NCI-H2081 treated with DMSO at 0.1 percent for 48 hours (cell line): Measurements from ENCODE around the gene ARID3A.
A peak's percentile ranks its signal among the peaks of the same experiment; 100 is the strongest.

Source experiments
- DNase-seq: peaks from one replicate; lab custom pipeline; 2025; lab: John Stamatoyannopoulos, UW

Gene ARID3A

DNA sequence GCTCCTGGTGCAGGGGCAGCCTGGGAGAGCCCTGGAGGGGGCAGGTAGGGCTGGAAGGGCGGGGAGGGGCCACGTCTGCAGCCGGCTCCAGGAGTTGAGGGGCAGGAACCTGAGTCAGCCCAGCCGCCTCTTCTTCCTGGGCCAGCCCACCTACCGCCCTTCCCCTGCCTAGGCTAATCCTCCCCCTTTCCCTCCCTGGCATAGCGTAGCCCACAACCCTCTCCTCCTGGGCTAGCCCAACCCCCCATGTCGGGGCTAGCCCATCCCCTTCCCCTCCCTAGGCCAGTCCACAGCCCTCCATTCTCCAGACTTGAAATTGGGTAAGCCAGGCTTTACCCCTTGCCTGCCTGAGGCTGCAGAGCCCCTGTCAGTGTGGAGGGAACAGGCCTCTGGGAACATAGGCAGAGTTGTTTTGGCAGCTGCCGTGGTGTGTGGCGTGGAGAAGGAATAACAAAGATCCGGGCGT, 37.7 kb downstream of the ARID3A start:
- no peak for DNase-seq

DNA sequence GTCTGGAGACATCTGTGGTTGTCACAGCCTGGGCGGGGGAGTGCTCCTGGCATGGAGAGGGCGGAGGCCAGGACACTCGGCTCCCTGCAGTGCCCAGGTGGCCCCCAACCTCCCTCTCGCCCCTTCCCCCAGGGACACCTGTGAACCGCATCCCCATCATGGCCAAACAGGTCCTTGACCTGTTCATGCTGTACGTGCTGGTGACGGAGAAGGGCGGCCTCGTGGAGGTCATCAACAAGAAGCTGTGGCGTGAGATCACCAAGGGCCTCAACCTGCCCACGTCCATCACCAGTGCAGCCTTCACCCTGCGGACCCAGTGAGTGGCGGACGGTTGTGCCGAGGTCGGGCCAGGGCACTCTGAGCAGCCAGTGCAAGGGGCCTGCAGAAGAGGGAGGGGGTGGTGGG, 38.3 kb downstream of the ARID3A start:
- no peak for DNase-seq

- DNase-seq: no peak
Measured at GRCh38 chr19:964761-965694, 39.2 kb downstream of the ARID3A start.

DNA sequence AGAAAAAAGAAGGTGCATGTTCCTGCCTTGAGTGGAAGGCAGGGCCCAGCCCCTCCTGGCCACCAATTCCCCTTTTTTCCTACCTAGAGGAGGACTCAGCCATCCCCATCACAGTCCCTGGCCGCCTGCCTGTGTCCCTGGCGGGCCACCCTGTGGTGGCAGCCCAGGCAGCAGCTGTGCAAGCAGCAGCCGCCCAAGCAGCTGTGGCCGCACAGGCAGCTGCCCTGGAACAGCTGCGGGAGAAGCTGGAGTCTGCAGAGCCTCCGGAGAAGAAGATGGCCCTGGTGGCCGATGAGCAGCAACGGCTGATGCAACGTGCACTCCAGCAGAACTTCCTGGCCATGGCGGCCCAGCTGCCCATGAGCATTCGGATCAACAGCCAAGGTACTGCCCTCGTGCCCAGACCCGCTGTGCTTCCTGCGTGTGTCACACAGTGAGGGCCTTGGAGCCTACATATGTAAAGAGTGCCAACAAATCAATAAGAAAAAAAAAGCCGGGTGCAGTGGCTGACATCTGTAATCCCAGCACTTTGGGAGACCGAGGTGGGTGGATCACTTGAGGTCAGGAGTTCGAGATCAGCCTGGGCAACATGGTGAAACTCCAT, 40.8 kb downstream of the ARID3A start:
- DNase-seq: no peak

DNA sequence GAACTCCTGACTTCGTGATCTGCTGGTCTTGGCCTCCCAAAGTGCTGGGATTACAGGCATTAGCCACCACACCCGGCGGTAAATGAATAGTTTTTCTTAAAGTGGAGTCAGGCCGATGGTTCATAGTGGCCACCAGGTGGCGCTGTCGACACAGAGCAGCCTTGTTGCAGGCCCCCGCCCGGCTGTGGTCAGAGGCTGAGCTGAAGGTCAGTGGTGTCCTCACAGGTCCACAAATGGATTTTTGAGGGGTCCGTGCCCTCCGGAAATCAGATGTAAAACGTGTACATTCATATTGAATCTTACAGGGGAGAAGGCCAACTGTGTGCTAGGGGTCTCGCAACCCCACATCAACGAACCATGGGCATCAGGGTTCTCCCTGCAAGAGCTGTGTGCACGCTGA, 44.9 kb downstream of the ARID3A start:
- DNase-seq: no peak

DNA sequence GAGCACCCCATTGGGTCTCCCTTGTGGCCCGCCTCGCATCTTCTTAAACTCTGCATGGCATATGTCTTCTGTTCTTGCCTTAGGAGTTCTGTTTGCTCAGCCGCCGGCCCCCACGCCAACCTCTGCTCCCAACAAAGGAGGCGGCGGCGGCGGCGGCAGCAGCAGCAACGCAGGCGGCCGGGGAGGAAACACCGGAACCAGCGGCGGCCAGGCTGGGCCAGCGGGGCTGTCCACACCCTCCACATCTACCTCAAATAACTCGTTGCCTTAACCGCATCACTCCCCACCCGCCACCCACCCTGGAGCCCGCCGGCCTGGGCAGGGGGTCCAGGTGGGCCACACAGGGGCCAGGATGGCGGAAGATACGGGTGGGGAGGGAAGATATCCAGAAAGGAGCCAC, 46.0 kb downstream of the ARID3A start:
- no peak for DNase-seq

DNA sequence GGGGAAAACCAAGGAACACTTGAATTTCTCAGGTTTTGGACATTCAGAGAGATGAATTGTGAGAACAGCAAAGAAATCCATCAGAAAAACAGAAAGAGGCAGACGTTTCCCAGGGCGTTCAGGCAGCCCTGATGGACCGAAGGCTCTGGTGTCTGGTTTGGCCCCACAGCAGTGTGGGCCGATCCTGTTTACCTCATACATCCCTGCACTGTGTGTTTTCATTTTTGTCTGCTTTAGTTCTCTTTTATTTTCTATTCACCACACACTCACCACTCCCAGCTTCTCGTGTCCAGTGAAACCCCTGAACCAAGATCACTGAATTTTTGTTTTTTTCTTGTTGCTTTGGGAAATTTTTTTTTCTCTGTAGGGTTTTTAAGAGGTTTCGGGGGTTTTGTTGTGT, 46.4 kb downstream of the ARID3A start:
- no peak for DNase-seq

- DNase-seq: no peak
Measured at GRCh38 chr19:973726-974563, 48.1 kb downstream of the ARID3A start.

GRCh38 chr19:974564-975257, 48.9 kb downstream of the ARID3A start:
- DNase-seq: no peak

DNA sequence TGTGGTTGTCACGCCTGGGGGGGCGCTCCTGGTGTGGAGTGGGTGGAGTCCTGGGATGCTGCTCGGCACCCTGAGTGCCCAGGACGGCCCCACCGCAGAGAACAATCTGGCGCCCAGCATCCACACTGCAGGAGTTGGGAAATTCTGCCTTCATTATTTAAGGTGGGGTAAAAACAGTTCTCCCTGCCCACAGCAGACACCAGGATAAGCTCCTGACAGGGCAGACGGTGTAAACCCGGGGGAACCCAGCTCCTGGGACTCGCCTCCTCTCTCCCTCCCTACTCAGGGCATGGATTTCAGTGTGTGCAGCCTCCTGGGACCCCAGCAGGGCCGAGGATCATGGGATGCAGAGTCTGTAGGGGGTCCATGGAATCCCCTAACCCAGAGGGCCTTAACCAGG, 50.6 kb downstream of the ARID3A start:
- no peak for DNase-seq

GRCh38 chr19:977058-977464, 51.2 kb downstream of the ARID3A start:
- no peak for DNase-seq

GRCh38 chr19:979318-979741, 53.5 kb downstream of the ARID3A start:
- no peak for DNase-seq

DNA sequence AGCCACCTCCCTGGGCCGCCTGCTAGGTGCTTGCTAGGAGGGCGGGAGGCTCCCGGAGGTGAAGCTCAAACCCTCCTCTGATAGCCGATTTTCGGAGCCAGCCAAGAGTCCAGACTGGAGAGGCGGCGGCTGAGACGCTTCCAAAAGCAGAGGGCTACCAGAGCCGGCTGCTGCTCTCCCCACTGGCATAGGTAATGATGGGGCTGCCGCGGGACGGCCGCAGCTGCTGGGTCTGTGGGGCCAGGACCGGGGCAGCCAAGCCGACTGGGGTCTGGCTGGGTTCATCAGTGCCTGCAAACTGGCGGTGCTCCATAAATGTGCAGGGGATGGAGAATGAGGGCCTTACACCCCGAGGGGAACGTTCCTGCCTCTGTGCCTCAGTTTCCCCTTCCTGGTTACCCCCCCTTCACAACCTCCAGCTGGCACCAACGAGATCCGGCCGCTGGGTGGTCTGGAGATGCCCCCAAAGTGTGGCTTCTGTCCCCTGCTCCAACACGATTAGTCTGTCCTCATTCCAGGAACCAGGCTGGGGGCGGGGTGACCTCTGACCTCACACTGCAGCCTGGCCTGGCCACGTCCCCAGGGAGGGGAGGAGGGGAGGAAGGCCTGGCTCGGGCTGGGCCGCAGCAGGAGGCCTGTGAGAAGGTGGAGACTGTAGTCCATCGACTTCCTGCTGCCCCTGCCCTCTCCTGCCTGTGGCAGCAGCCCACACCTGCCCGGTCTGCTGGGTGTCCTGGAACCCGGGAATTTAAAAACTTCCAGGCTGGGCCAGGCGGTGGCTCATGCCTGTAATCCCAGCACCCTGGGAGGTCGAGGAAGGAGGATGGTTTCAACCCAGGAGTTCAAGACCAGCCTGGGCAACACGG, 54.5 kb downstream of the ARID3A start:
- no peak for DNase-seq

- DNase-seq: no peak
Measured at GRCh38 chr19:982567-983170, 56.8 kb downstream of the ARID3A start.

GRCh38 chr19:984165-984967, 58.5 kb downstream of the ARID3A start, which contains the start of gene WDR18:
TSS of gene WDR18 (plus strand) at chr19:984345. CDS start at chr19:984354, 9 bp downstream.
- peak; percentile 34 for DNase-seq

GRCh38 chr19:986083-986482, 60.2 kb downstream of the ARID3A start:
- no peak for DNase-seq

DNA sequence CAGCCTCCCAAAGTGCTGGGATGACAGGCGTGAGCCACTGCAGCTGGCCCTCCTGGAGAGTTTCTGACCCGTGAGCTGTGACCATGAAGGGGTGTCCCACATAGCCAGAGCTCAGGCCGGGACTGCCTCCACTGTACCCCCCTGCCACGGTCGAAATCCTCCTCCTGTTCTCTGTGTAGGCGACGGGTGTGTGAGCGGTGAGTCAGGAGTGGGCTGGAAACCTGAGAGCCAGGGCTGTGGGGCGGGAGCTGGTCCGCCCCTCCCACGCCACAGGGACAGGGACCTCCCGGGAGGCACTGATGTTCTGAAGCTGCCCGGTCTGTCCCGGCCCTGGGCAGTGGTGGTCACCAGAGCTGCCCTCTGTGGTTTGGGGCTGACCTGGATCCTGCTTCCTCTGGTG, 62.2 kb downstream of the ARID3A start:
- no peak for DNase-seq

DNA sequence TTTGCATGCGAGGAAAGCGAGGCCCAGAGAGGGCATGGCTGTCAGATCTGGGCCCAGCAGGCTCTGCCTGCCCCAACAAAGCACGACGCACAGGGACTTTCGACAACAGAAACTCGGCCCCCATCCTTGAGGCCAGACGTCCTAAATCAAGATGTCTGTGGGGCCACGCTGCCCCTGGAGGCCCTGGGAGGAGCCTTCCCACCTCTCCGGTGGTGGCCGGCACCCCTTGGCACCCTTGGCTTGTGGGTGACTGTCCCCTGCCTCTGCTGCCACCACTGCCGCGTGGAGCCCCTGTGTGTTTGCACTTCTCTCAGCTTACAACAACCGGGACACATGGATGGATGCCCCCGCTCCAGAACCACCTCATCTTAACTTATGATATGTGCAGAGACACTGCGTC, 62.7 kb downstream of the ARID3A start:
- DNase-seq: no peak

GRCh38 chr19:989381-990081, 63.7 kb downstream of the ARID3A start:
- no peak for DNase-seq
